Calu3 (cell line): ENCODE measurements around the gene CBLN1. TPM values are rescaled to one million over a fixed set of nuclear protein-coding genes. Genes with fewer than 3 reads are reported as not detected.

Experiments
- BruUV-seq: library from RNA; stranded (reverse); fragments of 400-500 nt; replicated peaks from 2 replicates; lab custom pipeline; 2021; lab: Mats Ljungman, UMichigan
- CTCF ChIA-PET: fragments of 300-600 bp; sonication (Branson Sonifier 250); formaldehyde crosslinking; loops from one replicate; lab custom pipeline; 2022; ENCODE audit warnings: antibody characterized with exemption; lab: Charles Lee
- DNase-seq: peaks from one replicate; pipeline ENCODE4 v3.0.0; 2022
- H3K27ac Mint-ChIP-seq: one replicate; pipeline ENCODE4 v1.8.0; 2022; ENCODE audit warnings: mixed read lengths; ENCODE audit not compliant: unreplicated experiment
- H3K27me3 Mint-ChIP-seq: one replicate; pipeline ENCODE4 v1.8.0; 2022; ENCODE audit warnings: mixed read lengths; ENCODE audit not compliant: unreplicated experiment
- H3K36me3 Mint-ChIP-seq: one replicate; pipeline ENCODE4 v1.8.0; 2022; ENCODE audit warnings: mild to moderate bottlenecking, moderate library complexity, mixed read lengths; ENCODE audit not compliant: insufficient read depth, unreplicated experiment
- H3K4me1 Mint-ChIP-seq: one replicate; pipeline ENCODE4 v1.8.0; 2022; ENCODE audit warnings: mild to moderate bottlenecking, low read depth, mixed read lengths; ENCODE audit not compliant: unreplicated experiment
- H3K4me3 Mint-ChIP-seq: one replicate; pipeline ENCODE4 v1.8.0; 2022; ENCODE audit warnings: mild to moderate bottlenecking, low read depth, moderate library complexity, mixed read lengths; ENCODE audit not compliant: unreplicated experiment
- H3K9me3 Mint-ChIP-seq: one replicate; pipeline ENCODE4 v1.8.0; 2022; ENCODE audit warnings: low read depth, mixed read lengths; ENCODE audit not compliant: unreplicated experiment
- intact Hi-C: fragments of 100-400 bp; cut with micrococcal nuclease; formaldehyde crosslinking; loops from one replicate; pipeline ENCODE4 v1.10.0; 2022; ENCODE audit not compliant: unreplicated experiment
- total RNA-seq: library from RNA; stranded (reverse); gene quantifications from 2 replicates; pipeline ENCODE4 v1.2.3, GENCODE V29; 2022
- TF ChIP-seq, protein P1 (sequence below): fragments of 200-600 bp; IDR thresholded peaks from one replicate; pipeline ENCODE4 v1.8.0; 2022; ENCODE audit warnings: antibody characterized with exemption; ENCODE audit not compliant: unreplicated experiment

The CBLN1 gene
- total RNA-seq, 1 experiment from 2014 or later: not detected

DNA sequence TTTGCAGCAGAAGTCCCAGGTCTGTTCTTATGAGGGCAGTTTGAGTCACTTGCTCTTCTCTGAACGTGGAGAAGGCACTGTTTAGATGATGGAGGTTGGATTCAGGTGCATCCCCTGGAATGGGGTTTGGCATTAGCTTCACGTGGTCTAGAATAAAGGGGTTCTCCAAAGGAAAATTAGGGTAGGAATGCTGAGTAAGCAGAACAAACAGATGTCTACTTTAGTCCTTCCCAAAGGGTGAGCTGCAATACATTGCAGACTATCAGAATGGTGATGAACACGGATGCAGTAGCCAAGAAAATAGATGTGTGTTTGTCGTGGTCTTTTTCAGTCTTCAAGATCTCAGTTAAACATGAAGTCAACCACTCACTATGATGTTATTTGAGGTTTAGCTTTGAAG is 3.3 kb upstream of the CBLN1 start:
- Mint-ChIP-seq H3K4me3 (no peak overlapping the region), H3K36me3 (no peaks in the 10 kb centered on the region), H3K9me3 (peaks cover 3% of the 10 kb centered on the region), H3K4me1 (no peaks in the 10 kb centered on the region), H3K27ac (no peak overlapping the region), H3K27me3 (peaks cover 33% of the 10 kb centered on the region)
- no TSS peak for BruUV-seq
- DNase-seq: no peak
- TF ChIP-seq, protein P1, sequence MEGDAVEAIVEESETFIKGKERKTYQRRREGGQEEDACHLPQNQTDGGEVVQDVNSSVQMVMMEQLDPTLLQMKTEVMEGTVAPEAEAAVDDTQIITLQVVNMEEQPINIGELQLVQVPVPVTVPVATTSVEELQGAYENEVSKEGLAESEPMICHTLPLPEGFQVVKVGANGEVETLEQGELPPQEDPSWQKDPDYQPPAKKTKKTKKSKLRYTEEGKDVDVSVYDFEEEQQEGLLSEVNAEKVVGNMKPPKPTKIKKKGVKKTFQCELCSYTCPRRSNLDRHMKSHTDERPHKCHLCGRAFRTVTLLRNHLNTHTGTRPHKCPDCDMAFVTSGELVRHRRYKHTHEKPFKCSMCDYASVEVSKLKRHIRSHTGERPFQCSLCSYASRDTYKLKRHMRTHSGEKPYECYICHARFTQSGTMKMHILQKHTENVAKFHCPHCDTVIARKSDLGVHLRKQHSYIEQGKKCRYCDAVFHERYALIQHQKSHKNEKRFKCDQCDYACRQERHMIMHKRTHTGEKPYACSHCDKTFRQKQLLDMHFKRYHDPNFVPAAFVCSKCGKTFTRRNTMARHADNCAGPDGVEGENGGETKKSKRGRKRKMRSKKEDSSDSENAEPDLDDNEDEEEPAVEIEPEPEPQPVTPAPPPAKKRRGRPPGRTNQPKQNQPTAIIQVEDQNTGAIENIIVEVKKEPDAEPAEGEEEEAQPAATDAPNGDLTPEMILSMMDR: no peak
- intact Hi-C loops: no loop called here
- CTCF ChIA-PET: no interaction called here

DNA sequence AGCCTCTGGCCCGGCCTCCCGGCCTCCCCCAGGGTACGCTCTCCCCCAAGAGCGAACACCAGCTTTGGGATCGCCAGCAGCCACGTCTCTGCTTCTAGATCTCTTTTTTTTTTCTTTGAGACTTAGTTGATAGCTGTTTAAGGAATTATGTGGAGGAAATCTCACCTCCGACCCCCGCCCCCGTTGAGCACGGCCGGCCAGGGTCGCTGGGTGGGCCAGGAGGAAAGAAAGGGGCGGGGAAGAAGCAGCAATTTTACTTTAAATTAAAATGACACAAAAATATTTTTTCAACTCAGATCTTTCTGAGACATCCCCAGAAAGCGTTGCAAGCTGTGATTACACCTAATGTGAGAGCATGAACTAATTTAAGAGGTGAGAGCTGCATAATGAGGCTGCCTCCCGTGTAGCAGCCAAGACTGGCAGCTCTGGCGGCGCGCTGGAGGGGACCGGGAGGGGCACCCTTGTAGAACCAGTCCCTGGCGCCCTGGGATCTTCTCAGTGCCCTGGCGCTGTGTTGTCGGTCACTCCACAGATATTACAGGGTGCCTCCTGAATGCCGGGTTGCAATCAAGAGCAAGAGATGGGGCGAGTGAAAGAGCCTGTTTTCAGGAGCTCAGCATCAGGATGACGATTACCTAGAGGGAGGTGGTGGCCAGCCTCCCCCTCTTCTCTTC is 1.9 kb upstream of the CBLN1 start:
- intact Hi-C loops: no loop called here
- Mint-ChIP-seq H3K27me3 (peaks cover 33% of the 10 kb centered on the region), H3K4me3 (no peak overlapping the region), H3K4me1 (no peaks in the 10 kb centered on the region), H3K27ac (no peak overlapping the region), H3K9me3 (peaks cover 5% of the 10 kb centered on the region), H3K36me3 (no peaks in the 10 kb centered on the region)
- TF ChIP-seq, protein P1: no peak
- BruUV-seq: no TSS peak
- DNase-seq: no peak
- CTCF ChIA-PET: interaction anchor here (0.5 kb wide), 1 partner anchor 178 kb away, joined by 3 read pairs; no protein-coding TSS in a partner anchor

DNA sequence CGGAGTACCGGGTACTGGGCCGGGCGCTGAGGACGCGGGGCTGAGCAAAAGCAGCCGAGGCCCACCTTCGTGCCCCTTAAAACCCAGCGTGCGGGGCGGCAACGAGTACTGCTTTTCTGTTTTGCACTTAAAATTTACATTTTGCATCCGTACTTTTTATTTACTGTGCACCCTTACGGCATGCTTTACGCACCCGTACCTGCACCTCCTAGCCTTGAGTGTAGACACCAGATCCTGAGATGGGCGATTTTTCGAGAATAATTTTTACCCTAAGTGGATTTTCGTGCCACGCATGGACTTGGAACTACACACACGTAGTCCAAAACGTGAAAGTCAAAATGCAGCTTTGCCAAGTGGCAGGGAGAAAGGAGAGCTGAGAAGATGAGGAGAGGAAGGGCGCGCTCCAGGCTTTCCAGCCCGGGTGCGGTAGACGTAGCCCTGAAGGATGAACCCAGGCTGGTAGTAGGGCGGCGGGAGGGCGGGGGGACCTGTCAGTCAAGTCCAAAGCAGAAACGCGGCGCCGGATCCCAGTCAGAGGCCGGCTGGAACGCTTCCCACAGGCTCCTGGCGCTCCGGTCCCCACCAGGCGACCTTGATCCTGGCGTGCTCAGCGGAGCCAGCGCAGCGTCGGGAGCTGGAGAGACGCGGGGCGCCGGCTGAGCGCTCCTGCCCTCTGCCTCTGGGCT is 1.2 kb upstream of the CBLN1 start:
- Mint-ChIP-seq H3K27ac (peak overlapping the region; percentile 7), H3K36me3 (no peaks in the 10 kb centered on the region), H3K9me3 (peaks cover 5% of the 10 kb centered on the region), H3K4me3 (no peak overlapping the region), H3K4me1 (no peaks in the 10 kb centered on the region), H3K27me3 (peaks cover 33% of the 10 kb centered on the region)
- intact Hi-C loops: no loop called here
- no peak for DNase-seq
- TF ChIP-seq, protein P1: no peak
- BruUV-seq: no TSS peak
- CTCF ChIA-PET: interaction anchor here (0.5 kb wide), 1 partner anchor 179 kb away, joined by 3 read pairs; no protein-coding TSS in a partner anchor

DNA sequence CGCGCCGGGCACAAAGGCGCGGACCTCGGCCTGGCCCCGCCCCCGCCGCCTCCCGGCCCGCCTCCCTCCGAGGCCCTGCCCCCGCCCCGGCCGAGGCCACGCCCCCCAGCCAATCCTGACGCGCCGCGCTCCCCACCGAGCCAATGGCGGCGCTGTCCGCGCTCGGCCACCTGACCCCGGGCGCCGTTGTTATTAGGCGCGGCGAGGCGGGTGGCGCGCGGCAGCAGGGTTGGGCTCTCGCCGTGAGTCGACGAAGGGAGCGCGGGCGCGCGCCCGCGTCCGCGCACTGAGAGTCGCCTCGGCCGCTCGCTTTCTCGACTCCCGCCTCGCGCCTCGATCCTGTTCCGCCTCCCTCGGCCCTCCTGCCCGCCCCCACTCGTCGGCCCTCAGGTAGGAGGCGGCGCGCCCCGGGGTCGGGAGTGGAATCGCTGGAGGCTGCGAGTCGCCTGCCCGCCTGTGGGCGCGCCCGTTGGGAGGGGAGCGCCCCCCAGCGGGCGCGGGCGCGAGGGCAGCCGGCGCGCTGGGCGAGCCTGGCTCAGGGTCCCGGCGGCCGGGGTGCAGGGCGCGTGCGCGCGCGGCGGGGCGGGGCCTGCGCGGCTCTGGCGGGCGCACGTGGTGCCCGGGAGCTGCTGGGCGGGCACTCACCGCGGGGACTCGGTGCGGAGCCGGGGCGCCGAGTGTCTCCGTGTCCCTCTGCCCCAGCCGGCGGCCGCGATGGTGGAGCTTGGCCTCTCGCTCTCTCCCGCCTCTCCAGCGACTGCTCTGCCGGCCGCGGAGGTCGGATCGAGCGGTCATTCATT is 405 bp upstream of the CBLN1 start:
- Mint-ChIP-seq H3K27me3 (peaks cover 33% of the 10 kb centered on the region), H3K27ac (no peak overlapping the region), H3K4me1 (no peaks in the 10 kb centered on the region), H3K4me3 (no peak overlapping the region), H3K9me3 (peaks cover 5% of the 10 kb centered on the region), H3K36me3 (no peaks in the 10 kb centered on the region)
- BruUV-seq: no TSS peak
- CTCF ChIA-PET: no interaction called here
- TF ChIP-seq, protein P1: no peak
- DNase-seq: no peak
- intact Hi-C loops: no loop called here
